ENCODE measurements around the gene DLG1.

DNA sequence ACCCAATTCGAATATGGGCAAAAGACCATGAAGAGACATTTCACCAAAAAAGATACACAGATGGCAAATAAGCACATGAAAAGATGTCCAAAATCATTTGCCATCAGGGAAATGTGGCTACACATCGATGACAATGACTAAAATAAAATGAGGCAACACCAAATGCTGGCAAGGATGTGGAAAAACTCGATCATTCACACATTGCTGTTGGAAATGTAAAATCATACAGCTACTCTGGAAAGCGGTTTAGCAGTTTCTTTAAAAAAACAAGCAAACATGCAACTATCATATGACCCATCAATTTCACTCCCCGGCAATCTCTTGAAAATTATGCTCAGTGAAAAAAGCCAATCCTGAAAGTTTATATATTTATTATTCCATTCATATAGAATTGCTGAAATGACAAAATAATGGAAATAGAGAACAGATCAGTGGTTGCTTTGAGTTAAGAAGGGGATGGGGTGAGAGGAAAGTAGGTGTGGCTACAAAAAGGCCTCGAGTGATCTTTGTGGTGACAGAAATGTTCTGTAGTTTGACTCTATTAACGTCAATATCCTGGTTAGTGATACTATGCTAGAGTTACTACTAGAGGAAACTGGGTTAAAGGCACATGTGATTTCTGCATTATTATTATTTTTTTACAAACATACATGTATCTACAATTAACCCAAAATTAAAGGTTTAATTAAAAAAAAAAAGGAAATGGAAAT is 45.0 kb downstream of the DLG1 start:
- TF ChIP-seq POLR2A (IDR thresholded peaks at IDR 0.05) (no peak), EP300 (IDR thresholded peaks at IDR 0.05) (no peak)
- TF ChIP-seq, protein P1, sequence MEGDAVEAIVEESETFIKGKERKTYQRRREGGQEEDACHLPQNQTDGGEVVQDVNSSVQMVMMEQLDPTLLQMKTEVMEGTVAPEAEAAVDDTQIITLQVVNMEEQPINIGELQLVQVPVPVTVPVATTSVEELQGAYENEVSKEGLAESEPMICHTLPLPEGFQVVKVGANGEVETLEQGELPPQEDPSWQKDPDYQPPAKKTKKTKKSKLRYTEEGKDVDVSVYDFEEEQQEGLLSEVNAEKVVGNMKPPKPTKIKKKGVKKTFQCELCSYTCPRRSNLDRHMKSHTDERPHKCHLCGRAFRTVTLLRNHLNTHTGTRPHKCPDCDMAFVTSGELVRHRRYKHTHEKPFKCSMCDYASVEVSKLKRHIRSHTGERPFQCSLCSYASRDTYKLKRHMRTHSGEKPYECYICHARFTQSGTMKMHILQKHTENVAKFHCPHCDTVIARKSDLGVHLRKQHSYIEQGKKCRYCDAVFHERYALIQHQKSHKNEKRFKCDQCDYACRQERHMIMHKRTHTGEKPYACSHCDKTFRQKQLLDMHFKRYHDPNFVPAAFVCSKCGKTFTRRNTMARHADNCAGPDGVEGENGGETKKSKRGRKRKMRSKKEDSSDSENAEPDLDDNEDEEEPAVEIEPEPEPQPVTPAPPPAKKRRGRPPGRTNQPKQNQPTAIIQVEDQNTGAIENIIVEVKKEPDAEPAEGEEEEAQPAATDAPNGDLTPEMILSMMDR (IDR thresholded peaks at IDR 0.05), result no peak
